HG03064 (cell line): ENCODE data around the gene SYDE1.

Experiments used
- ATAC-seq: cut with Tn5 transposase; IDR thresholded peaks from one replicate; pipeline ENCODE4 v1.9.1; 2021; ENCODE audit warnings: low read depth; ENCODE audit not compliant: unreplicated experiment

SYDE1 gene

DNA sequence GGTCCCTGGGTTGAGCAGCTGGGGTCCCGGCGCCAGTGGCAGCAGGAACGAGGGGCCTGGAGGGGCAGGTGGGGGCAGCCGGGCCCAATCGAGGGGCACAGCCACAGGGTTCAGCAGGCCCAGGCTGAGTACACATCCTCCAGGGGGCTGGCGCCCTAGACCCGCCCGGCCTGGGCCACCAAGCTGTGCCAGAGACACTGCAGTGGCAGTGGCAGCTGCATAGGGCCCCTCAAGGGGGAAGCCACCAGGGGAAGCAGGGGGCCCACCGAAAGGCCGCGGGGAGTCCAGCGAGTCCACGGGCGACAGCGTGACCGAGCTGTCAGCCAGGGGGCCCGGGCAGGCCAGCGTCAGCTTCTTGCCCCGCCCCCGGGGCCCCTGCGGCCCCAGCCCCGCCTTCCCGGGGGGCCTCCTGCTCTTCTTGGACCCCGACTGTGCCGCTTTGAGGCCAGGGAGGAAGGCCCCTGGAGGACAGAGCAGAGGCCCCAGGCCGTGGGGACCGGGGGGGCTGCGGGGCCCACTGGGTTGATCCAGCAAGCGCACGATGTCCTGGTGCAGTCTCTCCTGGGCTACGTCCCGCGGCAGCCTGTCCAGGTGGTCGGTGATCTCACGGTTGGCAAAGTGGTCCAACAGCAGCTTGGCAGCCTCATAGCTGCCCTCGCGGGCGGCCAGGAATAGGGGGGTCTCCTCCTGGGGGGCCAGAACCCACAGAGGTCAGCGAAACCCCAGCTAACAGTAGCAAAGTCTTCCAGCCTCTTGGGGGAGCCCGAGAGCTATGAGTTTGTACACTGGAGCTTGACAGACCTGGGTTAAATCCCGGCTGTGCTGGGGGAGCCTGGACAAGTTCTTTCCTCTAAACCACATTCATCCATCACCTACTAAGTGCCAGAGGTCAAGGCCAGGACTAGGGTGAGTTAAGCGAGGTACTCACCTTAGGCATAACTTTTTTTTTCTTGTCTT is 54.1 kb downstream of the SYDE1 start:
- ATAC-seq, result no peak
